Thyroid gland (tissue), 4 donors: ENCODE measurements around the gene VKORC1L1. TPM values are rescaled to one million over a fixed set of nuclear protein-coding genes. Genes with fewer than 3 reads are reported as not detected.

Source experiments
- DNase-seq, 2 donors: peaks; one replicate each; pipeline ENCODE4 v3.0.0-alpha.2; 2019
- H3K27ac ChIP-seq, 3 donors: fragments of 200-600 bp; sonication (generic); 1 replicate in 2 of 3; 2 replicates in 1 of 3; pipeline ENCODE4 v1.5.1; 2016 to 2019; ENCODE audit warnings: mild to moderate bottlenecking in 1 of 3, moderate library complexity in 1 of 3
- H3K27me3 ChIP-seq: fragments of 200-600 bp; sonication (generic); one replicate; pipeline ENCODE4 v1.5.1; 2019
- H3K36me3 ChIP-seq, 2 donors: fragments of 200-600 bp; sonication (generic); one replicate each; pipeline ENCODE4 v1.5.1; 2016 to 2019
- H3K4me1 ChIP-seq, 2 donors: fragments of 200-600 bp; sonication (generic); one replicate each; pipeline ENCODE4 v1.5.1; 2017 to 2019
- H3K4me3 ChIP-seq, 3 donors: fragments of 200-600 bp; sonication (generic); replicated peaks in 1 of 3; 1 replicate in 2 of 3; 2 replicates in 1 of 3; pipeline ENCODE4 v1.5.1; 2016; ENCODE audit warnings: mild to moderate bottlenecking in 1 of 3
- H3K9me3 ChIP-seq: fragments of 200-600 bp; sonication (generic); one replicate; pipeline ENCODE4 v1.5.1; 2017
- POLR2A ChIP-seq, 2 donors: fragments of 450-650 bp; IDR thresholded peaks; one replicate each; pipeline ENCODE4 v1.6.1; 2017; ENCODE audit warnings: antibody characterized with exemption in 2 of 2, mild to moderate bottlenecking in 2 of 2, moderate library complexity in 1 of 2
- WGBS, 2 donors: methylation state at CpG; one replicate each; pipeline ENCODE4 v1.1.5; 2017; 5-methylcytosine and 5-hydroxymethylcytosine counted together
- intact Hi-C: fragments of 100-400 bp; cut with DNase I; formaldehyde crosslinking; loops from one replicate; pipeline ENCODE4 v1.15.1; 2023
- total RNA-seq, 4 donors: library from RNA; depleted of rRNA; stranded (reverse); fragments of >200 nt; gene quantifications; one replicate each; pipeline ENCODE4 v1.2.3, GENCODE V29; 2016
- TF ChIP-seq, protein P1 (sequence below), 6 experiments: fragments of 200-600 bp in 3 of 6; fragments of 450-650 bp in 3 of 6; sonication (generic) in 3 of 6; IDR thresholded peaks; one replicate each; pipeline ENCODE4 v1.5.1; 2016 to 2019; ENCODE audit warnings: antibody characterized with exemption in 6 of 6, mild to moderate bottlenecking in 2 of 6, inconsistent platforms in 1 of 6, moderate library complexity in 1 of 6

Gene VKORC1L1
- total RNA-seq, 4 donors from 2014 or later = 13.9 to 21.0 (median 18.2) TPM

DNA sequence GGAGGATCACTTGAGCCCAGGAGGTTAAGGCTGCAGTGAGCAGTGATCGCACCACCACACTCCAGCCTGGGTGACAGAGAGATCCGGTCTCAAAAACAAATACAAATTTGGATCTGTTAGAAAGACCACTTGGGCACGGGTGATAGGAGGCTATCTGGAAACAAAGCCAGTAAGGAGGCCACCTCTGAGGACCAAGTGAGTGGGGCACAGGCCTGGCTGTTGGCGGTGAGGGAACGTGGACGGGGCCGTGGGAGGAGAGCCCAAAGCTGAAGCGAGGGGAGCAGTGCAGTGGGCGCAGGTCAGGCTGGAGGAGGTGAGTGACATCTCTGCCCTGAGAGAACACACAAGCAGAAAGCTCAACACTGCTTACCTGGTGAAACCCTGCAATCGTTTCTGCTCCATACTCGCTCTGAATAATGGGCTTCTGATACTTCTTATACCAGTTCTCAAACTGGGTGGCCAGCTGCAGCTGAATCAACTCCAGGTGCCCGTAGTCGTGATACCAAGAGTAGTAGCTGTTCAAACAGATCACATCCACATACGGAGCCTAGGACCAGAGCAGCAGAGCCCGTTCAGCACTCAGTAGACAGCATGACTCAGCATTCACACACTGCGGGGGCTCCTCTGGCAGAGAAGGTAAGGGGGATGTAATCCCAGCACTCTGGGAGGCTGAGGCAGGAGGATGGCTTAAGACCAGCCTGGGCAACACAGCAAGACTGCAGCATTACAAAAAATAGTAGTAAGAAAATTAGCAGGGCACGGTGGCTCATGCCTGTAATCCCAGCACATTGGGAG is 94.7 kb downstream of the VKORC1L1 start:
- no peak overlapping the region for H3K27ac ChIP-seq
- WGBS, 2 donors = 92 to 96% methylated on average over 17 of the region's 17 CpGs
- H3K4me1 ChIP-seq = no peaks in the 10 kb centered on the region
- peaks cover 54 to 72% of the 10 kb centered on the region in 2 donors for H3K36me3 ChIP-seq
- intact Hi-C loops = no loop called here
- DNase-seq = no peak
- TF ChIP-seq POLR2A (IDR thresholded peaks at IDR 0.05) = no peak
- TF ChIP-seq, protein P1, sequence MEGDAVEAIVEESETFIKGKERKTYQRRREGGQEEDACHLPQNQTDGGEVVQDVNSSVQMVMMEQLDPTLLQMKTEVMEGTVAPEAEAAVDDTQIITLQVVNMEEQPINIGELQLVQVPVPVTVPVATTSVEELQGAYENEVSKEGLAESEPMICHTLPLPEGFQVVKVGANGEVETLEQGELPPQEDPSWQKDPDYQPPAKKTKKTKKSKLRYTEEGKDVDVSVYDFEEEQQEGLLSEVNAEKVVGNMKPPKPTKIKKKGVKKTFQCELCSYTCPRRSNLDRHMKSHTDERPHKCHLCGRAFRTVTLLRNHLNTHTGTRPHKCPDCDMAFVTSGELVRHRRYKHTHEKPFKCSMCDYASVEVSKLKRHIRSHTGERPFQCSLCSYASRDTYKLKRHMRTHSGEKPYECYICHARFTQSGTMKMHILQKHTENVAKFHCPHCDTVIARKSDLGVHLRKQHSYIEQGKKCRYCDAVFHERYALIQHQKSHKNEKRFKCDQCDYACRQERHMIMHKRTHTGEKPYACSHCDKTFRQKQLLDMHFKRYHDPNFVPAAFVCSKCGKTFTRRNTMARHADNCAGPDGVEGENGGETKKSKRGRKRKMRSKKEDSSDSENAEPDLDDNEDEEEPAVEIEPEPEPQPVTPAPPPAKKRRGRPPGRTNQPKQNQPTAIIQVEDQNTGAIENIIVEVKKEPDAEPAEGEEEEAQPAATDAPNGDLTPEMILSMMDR (IDR thresholded peaks at IDR 0.05) = no peak
- H3K9me3 ChIP-seq = no peaks in the 10 kb centered on the region
- no peak overlapping the region for H3K4me3 ChIP-seq
- H3K27me3 ChIP-seq = no peaks in the 10 kb centered on the region

- no peak for DNase-seq
- TF ChIP-seq, protein P1 (IDR thresholded peaks at IDR 0.05) = no peak
- no peak for TF ChIP-seq POLR2A (IDR thresholded peaks at IDR 0.05)
- peaks cover 63 to 75% of the 10 kb centered on the region in 2 donors for H3K36me3 ChIP-seq
- no peak overlapping the region for H3K4me3 ChIP-seq
- H3K27ac ChIP-seq = no peak overlapping the region
- H3K4me1 ChIP-seq = no peaks in the 10 kb centered on the region
- H3K9me3 ChIP-seq = no peaks in the 10 kb centered on the region
- WGBS, 2 donors = 94 to 95% methylated on average over 26 of the region's 26 CpGs
- no peaks in the 10 kb centered on the region for H3K27me3 ChIP-seq
- intact Hi-C loops = no loop called here
Measured at GRCh38 chr7:65968256-65969185, 95.6 kb downstream of the VKORC1L1 start.

DNA sequence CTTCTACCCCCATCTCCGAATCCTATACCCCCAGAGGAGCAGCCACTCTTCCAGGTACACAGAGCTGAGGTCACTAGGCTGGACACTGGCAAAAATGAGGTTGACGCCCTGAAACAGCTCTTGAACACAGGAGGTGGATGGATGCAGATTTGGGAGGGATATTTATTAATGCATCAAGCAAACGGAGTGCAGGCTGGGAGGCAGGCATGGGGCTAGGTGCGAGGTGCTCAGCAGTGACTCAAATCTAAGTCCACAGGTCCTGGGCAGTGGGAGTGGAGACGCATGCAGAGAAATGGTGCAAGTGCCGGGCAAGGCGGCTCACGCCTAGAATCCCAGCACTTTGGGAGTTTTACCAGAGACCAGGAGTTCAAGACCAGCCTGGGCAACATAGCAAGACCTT is 98.1 kb downstream of the VKORC1L1 start:
- DNase-seq = no peak
- Histone ChIP-seq H3K4me1 (no peaks in the 10 kb centered on the region), H3K4me3 (no peak overlapping the region), H3K27ac (no peak overlapping the region), H3K9me3 (no peaks in the 10 kb centered on the region), H3K27me3 (no peaks in the 10 kb centered on the region), H3K36me3 (peaks cover 66 to 82% of the 10 kb centered on the region in 2 donors)
- TF ChIP-seq POLR2A (IDR thresholded peaks at IDR 0.05) = no peak
- TF ChIP-seq, protein P1 (IDR thresholded peaks at IDR 0.05) = no peak
- 95 to 97% methylated on average over 8 of the region's 8 CpGs for WGBS, 2 donors
- intact Hi-C loops = no loop called here

DNA sequence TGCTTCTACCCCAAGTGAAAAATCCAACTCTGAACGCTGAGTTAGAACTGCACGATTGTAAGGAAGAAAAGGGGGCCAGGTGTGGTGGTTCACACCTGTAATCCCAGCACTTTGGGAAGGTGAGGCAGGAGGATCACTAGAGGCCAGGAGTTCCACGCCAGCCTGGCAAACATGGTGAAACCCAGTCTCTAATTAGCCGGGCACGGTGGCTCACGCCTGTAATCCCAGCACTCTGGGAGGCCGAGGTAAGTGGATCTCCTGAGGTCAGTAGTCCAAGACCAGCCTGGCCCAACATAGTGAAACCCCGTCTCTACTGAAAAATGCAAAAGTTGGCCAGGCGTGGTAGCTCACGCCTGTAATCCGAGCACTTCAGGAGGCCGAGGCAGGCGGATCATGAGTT is 100.1 kb downstream of the VKORC1L1 start:
- intact Hi-C loops = no loop called here
- Histone ChIP-seq H3K4me1 (no peaks in the 10 kb centered on the region), H3K4me3 (no peak overlapping the region), H3K9me3 (no peaks in the 10 kb centered on the region), H3K27ac (no peak overlapping the region), H3K36me3 (peaks cover 54 to 63% of the 10 kb centered on the region in 2 donors), H3K27me3 (no peaks in the 10 kb centered on the region)
- WGBS, 2 donors = 94 to 96% methylated on average over 12 to 13 of the region's 13 CpGs
- no peak for DNase-seq
- no peak for TF ChIP-seq POLR2A (IDR thresholded peaks at IDR 0.05)
- TF ChIP-seq, protein P1 (IDR thresholded peaks at IDR 0.05) = no peak
